Measurements from ENCODE around the gene ZNF783.
"Not testable (repeated sequence)": the region's sequence is repeated elsewhere in the genome, so short reads cannot be mapped to it uniquely, and the experiment has no call there.

The ZNF783 gene

DNA sequence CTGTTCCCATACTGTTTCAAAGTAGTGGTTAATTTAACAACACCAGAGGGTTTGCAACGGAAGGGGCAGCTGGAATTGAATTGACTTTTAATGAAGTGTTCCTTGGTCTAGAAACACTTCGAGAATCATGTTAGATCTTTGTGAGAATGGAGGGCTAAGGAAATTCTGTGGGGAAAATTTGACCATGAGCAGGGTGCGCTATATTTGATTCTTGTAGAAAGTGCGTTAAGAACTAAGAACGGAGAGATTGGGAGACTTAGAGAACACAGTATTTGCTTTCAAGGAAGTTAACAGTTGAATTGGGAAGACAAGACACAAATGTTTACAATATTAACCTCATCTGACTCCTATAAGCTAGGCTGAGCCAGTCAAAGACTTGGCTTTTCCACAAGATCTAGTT, 21.4 kb upstream of the ZNF783 start:
- no peak for DNase-seq (ENCODE audit: low read depth in 2 of 2)

DNA sequence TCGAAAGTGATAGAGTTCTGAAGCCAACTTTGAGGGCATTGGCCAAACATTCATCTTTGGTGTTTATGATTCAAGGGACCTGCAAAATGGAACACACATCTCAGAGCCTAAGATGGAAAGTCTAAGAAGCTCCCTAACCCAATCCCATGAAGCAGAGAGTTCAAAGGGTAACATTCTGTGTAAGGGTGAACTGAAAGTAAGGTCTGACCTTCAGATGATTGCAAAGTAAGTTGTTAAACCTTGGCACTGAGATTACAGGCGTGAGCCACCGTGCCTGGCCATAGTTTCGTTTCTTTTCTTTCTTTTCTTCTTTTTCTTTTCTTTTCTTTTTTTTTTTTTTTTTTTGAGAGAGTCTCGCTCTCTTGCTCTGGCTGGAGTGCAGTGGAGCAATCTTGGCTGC, 20.3 kb upstream of the ZNF783 start:
- no peak for DNase-seq (ENCODE audit: low read depth in 2 of 2)

DNA sequence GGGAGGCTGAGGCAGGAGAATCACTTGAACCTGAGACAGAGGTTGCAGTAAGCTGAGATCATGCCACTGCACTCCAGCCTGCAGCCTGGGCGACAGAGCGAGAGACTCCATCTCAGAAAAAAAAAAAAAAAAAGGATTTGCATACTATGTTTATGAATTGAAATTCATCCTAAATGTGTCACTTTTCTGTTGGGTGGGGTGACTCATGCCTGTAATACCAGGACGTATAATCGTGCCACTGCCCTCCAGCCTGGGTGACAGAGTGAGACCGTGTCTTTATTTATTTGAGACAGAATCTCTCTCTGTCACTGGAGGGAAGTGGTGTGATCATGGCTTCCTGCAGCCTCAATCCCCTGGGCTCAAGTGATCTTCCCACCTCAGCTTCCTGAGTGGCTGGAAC, 16.8 kb upstream of the ZNF783 start:
- no peak for DNase-seq (ENCODE audit: low read depth in 2 of 2)

DNA sequence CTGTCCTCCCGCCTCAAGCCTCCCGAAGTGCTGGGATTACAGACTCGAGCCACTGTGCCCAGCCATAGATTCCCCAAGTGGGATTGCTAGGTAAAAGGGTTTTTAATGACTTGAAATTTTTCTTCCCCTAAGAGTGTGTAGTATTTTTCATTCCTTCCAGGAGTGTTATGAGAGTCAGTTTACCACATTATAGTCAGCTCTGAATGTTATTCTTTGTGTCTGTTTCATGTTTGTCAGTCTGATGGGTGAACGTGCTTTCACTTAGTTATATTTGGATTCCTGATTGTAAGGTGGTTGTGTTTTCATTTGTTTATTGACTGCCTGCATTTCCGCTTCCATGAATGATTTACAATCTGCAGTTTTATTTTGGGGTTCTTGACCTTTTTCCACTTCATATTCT, 16.3 kb upstream of the ZNF783 start:
- no peak for DNase-seq (ENCODE audit: low read depth in 2 of 2)

DNA sequence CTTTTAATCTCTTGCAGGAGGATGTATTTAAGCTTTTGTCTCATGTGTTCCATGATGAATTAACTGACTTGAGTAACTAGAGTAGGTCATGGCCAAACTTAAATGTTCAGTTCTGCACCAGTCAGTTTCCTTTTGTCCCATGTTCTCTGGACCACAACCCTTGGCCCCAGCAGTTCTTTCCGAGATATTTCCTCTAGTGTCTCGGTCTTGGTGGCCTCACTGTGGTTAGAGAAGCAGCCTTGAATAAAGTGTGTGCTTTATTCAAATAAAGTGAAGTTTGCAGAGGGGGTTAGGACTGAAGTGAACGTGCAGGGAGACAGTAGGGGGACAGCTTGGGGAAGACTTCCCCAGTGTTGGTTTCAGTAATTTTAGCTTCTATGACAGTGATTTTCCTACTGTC, 13.2 kb upstream of the ZNF783 start:
- DNase-seq (ENCODE audit: low read depth in 2 of 2): no peak

DNA sequence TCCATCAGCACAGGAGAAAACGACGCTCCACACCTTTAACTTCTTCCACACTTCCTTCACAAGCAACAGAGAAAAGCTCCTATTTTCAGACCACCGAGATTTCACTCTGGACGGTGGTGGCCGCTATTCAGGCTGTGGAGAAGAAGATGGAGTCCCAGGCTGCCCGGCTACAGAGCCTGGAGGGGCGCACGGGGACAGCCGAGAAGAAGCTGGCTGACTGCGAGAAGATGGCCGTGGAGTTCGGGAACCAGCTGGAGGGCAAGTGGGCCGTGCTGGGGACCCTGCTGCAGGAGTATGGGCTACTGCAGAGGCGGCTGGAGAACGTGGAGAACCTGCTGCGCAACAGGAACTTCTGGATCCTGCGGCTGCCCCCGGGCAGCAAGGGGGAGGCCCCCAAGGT, 11.8 kb upstream of the ZNF783 start:
- not testable (repeated sequence) for DNase-seq (ENCODE audit: low read depth in 2 of 2)

DNA sequence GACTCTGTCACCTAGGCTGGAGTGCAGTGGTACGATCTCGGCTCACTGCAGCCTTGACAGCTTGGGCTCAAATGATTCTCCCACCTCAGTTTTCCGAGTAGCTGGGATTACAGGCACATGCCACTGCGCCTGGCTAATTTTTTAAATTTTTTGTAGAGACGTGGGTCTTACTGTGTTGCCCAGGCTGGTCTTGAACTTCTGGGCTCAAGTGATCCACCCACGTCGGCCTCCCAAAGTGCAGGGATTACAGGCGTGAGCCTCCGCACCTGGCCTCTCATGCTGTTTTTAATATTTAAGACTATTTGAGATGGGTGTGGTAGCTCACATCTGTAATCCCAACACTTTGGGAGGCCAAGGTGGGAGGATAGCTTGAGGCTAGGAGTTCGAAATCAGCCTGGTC, 10.5 kb upstream of the ZNF783 start:
- DNase-seq (ENCODE audit: low read depth in 2 of 2): not testable (repeated sequence)

DNA sequence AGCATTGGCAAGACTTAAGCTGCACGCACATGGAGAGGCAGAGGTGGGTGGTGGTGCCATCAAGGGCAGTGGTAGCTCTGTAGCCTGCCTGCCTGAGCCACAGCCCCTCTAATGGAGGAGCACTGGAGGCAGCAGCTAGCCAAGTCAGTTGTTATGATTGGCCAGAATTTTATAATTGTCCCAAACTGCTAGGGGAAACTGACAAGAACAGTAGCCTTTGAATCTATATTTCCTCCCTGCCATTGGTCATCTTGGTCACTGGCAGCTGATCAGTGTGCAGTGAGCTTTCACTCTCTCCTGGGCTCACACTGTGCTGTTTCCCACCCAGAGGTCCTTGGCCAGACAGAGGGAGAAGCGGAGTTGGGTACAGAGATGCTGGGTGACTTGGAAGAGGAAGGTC, 9.6 kb upstream of the ZNF783 start:
- no peak for DNase-seq (ENCODE audit: low read depth in 2 of 2)

DNA sequence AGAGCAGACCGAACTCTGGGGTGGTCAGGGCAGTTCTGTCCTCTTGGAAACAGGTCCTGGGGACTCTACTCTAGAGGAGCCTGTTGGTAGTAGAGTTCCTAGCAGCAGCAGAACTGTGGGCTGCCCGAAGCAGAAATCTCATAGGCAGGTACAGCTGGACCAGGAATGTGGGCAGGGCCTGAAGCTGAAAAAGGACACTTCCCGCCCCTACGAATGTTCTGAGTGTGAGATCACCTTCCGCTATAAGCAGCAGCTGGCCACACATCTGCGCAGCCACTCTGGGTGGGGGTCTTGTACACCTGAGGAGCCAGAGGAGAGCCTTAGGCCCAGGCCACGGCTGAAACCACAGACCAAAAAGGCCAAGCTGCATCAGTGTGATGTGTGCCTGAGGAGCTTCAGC, 8.3 kb upstream of the ZNF783 start:
- DNase-seq (ENCODE audit: low read depth in 2 of 2): no peak

DNA sequence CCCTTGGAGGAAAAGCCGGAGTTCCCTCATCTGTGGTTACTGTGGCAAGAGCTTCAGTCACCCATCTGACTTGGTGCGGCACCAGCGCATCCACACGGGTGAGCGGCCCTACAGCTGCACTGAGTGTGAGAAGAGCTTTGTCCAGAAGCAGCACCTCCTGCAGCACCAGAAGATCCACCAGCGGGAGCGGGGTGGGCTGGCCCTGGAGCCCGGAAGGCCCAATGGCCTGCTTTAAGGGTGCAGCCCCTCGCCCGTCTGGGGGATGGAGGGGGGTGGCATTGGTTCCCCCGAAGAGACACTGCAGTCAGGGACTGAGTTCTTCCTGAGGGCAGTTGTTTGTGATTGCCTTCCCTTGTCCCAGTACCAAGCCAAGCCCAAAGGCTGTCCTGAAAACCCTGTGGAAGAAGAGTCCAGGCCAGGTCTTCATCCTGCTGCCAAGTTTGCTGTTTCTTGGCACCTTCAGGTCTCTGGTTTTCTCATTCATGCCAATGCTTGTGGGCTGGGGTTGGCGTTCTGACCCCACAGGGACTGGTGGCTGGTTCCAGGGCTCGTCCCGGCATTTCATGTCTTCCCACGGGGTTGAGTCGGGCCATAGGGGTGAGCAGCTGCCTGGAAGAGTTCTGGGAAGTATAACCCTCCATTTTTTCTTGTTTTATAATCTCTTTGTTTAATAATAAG, 7.7 kb upstream of the ZNF783 start:
- no peak for DNase-seq (ENCODE audit: low read depth in 2 of 2)

DNA sequence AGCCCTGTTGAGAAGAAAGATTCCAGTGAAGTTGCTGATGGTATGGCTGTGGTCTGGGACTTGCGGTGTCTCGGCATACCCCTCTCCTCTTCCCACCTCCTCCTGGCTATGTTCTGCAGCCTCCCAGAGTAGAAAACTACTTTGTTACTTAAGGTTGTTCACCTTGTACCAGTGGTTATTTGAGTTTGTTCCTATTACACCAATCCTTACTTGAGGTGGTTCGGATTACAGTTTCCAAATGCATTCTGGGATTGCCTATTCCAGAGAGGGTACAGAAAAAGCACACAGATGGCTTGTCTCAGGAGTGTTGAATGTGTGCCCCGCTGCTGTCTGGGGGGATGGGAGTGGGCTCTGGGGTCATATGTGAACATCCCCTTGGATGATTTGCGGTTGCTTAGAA, 6.8 kb upstream of the ZNF783 start:
- DNase-seq (ENCODE audit: low read depth in 2 of 2): no peak

DNA sequence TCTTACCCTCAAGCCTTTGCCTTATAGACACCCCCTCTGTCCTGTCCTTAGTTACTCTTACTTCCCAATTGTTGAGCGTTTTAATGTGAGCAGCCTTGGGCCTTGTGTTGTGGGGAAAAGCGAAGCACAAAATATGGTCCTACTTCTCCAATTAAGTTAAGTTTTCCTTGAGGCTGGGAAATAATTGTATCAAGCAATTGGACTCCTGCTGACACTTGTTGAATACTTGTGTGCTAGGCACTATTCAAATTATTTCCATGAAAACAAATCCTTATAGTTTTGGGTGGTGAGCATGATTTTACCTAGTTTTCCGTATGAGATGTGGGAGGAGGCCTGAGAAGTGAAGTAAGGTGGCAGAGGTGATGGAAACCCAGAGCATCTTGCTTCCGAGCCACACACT, 5.4 kb upstream of the ZNF783 start:
- no peak for DNase-seq (ENCODE audit: low read depth in 2 of 2)

DNA sequence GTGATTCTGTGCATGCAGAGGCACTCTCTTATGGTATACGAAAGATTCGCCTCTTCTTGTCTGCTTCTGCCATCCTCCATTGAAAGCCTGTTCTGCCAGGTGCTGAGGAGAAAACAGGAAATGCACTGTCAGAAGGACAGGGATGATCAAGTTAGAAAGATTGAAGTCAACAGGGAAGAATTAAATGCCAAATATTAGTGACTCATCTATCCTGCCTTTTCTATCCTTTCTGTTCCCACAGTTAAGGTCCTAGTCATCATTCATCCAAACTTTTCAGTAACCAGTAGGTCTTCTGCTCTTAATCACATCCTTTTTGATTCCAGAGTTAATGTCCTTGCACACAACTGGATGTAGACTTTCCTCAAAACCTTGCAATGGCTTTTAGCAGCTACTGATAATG, 4.8 kb upstream of the ZNF783 start:
- no peak for DNase-seq (ENCODE audit: low read depth in 2 of 2)

DNA sequence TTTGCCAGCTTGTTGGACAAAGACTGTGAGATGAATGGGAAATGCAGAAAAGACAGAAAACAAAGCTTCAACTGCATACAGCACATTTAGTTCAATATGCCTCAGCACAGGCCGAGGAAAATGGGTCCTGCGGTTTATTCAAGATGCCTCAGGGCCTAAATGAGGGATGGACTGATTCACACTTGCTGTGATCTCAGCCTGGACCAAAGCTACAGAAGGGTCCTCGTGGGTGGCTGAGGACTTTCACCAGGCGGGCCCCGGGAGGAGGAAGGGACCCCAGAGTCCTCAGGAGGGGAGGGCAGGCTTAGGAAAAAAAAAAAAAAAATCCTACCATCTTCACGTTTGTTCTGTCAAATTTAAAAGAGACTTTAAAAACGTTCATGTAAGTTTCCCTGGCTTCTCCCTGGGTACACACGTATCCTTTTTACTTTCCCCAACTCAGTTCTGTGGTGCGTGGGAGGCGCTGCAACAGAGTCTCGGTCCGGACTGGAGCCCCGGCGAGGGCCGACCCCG, 624 bp upstream of the ZNF783 start:
- DNase-seq (ENCODE audit: low read depth in 2 of 2): no peak

DNA sequence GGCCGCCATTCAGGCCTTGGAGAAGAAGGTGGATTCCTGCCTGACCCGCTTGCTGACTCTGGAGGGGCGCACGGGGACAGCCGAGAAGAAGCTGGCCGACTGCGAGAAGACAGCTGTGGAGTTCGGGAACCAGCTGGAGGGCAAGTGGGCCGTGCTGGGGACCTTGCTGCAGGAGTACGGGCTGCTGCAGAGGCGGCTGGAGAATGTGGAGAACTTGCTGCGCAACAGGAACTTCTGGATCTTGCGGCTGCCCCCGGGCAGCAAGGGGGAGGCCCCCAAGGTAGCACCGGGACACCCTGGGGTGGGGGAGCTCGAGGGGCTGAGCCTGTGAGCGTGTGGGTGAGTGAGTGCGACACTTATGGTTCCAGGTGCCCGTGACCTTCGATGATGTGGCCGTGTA, 4.5 kb downstream of the ZNF783 start:
- DNase-seq (ENCODE audit: low read depth in 2 of 2): no peak

DNA sequence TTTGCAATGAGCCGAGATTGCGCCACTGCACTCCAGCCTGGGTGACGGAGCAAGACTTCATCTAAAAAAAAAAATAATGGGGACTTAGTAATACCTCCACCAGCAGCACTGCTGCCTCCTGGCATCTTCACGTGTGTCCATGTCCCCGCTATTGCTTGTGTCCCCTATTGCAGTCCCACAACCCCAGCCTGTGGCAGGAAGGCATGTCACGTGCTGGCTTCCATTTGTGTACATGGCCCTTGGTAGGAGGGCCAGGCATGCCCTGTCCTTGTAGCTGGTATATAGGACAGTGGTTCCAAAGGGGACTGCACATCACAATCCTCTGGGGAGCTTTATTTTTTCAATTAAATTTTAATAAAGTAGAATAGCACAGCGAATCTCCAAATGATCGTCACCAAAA, 5.7 kb downstream of the ZNF783 start:
- no peak for DNase-seq (ENCODE audit: low read depth in 2 of 2)

DNA sequence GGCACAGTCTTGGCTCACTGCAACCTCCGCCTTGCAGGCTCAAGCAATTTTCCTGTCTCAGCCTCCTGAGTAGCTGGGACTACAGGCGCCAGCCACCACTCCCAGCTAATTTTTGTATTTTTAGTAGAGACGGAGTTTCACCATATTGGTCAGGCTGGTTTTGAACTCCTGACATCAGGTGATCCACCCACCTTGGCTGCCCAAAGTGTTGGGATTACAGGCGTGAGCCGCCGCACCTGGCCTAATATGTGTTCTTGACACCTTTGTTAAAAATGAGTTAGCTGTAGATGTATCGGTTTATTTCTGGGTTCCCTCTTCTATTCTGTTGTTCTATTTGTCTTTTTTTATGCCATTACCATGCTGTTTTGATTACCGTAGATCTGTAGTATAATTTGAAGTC, 12.4 kb downstream of the ZNF783 start:
- not testable (repeated sequence) for DNase-seq (ENCODE audit: low read depth in 2 of 2)

DNA sequence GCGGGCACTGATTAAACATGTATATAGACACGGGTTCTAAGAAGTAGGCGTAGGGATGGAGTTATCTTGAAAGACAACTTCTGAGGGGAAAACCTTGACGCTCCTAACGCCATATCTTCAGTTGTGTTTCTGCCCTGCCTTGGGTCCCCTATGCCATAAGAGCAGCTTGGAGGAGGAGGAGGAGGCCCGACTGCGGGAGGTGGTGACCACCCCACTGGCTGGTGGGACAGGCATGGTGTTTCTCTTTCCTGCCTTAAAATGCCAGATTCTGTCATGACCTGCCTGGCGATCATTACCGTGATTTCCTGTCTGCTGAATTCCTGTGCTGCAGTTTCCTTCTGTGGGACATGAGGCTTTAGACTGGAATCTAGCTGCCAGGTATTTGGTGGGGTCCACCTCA, 15.9 kb downstream of the ZNF783 start:
- DNase-seq (ENCODE audit: low read depth in 2 of 2): no peak

DNA sequence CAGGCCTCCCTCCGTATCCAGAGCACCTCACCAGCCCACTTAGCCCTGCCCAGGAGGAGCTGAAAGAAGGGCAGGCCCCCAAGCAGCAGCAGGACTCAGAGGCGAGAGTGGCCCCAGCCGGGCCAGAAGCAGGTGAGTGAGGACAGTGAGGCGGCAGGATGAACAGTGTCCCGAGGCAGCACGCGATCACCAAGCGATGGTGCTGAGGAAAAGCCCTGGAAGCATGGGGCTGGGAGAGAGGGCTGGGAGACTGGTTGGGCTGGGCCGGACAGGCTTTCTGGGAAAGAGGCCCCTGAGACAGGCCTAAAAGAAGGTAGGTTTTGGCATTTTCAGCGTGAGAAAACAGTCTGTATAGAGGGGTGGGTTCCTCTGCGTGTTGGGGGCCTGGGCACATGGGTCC, 16.4 kb downstream of the ZNF783 start:
- no peak for DNase-seq (ENCODE audit: low read depth in 2 of 2)

DNA sequence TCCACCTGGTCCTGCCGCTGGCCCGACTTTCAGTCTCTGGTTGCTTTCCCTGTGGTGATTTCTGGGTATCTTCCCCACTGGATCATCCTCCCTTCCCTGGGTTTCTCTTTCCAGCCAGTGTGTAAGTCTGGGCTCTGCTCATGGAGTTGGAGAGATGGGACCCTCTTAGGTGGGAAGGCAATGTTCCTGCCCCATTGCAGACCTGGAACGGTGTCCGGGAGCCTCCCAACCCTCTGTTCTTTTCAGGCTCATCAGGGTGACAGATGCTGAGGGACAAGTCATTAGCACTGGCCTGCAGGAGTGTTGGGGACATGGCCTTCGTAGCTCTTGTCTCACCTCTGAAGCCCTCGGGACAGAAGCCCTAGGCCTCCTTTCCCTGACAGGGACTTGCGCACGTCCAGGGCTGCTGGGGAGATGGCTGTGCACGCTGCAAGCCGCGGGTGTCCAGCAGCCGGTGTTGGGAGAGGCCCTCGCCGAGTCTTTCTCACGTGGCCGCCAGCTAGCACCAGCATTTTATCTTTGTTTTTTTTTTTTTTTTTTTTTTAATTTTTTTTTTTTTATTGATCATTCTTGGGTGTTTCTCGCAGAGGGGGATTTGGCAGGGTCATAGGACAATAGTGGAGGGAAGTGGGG, 17.2 kb downstream of the ZNF783 start:
- no peak for DNase-seq (ENCODE audit: low read depth in 2 of 2)

DNA sequence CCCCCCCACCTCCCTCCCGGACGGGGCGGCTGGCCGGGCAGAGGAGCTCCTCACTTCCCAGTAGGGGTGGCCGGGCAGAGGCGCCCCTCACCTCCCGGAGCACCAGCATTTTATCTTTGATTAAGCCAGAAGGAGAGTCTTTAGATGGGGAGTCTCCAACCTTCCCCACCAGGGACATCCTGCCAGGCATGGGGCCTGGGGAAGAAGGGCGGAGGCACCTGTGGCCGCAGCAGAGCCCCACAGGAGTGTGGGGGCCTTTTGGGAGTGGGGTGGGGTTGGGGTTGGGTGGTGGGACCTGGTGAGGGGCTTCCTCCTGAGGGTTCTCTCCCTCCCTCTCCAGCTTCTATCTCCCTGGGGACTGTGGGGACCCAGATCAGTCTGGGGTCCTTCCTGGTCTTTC, 18.2 kb downstream of the ZNF783 start:
- DNase-seq (ENCODE audit: low read depth in 2 of 2): no peak

DNA sequence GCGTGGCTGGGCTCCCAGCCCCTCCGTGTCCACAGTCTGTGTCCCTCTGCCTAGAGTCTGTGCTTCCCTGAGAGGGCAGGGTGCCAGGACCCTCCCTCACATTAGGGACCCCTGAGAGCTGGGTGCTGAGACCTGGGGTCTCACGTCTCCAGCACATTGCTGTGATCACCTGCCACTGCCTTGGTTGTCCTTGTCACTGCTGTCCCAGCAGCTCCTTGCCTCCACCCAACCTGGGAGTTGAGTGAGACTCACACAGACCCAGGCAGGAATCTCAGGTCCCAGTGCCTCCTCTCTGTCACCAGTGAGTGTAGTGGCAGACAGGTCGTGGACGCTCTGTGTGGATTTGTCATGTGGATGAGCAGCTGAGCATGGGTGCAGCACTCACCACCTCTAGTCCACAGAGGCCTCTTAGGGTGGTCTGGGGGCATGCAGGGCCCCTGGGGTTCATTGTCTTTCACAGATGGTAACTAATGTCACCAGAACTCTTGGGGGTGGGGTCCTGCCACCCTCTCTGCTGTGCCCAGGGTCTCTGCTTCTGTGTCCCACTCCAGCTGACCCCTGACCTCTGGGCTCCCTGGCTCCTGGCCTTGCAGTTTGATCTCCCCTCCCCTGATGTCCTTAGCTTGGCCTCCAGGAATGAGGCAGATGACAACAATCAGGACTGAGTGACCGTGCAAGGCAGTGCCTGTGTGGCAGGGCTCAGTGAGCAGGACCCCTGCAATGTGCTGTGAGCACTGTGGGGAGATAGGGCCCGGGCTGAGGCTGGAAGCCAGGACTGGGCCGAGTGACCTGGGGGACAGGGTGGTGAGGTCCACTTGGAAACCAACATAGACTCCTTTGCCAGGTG, 18.9 kb downstream of the ZNF783 start:
- no peak for DNase-seq (ENCODE audit: low read depth in 2 of 2)

Measured in stimulated activated CD4-positive, alpha-beta T cell treated with anti-CD3 and anti-CD28 coated beads, Interleukin-1b, Interleukin-23, amount 100 ng/mL, for 1 hour (primary cell).